GM18858 (cell line): ENCODE data around the gene BAAT.

Experiments
- ATAC-seq: cut with Tn5 transposase; IDR thresholded peaks from one replicate; pipeline ENCODE4 v1.9.1; 2021; ENCODE audit not compliant: unreplicated experiment

Gene BAAT

GRCh38 chr9:101398930-101399642 is 14.3 kb upstream of the BAAT start:
- ATAC-seq, result no peak

- ATAC-seq, result peak; percentile 98
Measured at GRCh38 chr9:101398068-101398929, 13.5 kb upstream of the BAAT start, which contains the start of the genes MRPL50 and ZNF189. Gene MRPL50, minus strand, starts transcription at chr9:101398618. Its CDS starts 26 bp downstream, at chr9:101398592. Gene ZNF189, plus strand, starts transcription at chr9:101398851. Its CDS starts 306 bp downstream, at chr9:101399157.

GRCh38 chr9:101397746-101398067 is 12.9 kb upstream of the BAAT start:
- no peak for ATAC-seq

- no peak for ATAC-seq
Measured at GRCh38 chr9:101394687-101395086, 9.9 kb upstream of the BAAT start.

GRCh38 chr9:101393135-101393534 is 8.3 kb upstream of the BAAT start:
- ATAC-seq, result no peak

GRCh38 chr9:101388507-101388993 is 3.7 kb upstream of the BAAT start:
- no peak for ATAC-seq

- peak; percentile 48 for ATAC-seq
Measured at GRCh38 chr9:101387871-101388506, 3.2 kb upstream of the BAAT start.

- ATAC-seq, result no peak
Measured at GRCh38 chr9:101383361-101383760, 1.4 kb downstream of the BAAT start.

GRCh38 chr9:101381833-101382342 is 2.9 kb downstream of the BAAT start:
- ATAC-seq, result no peak

- no peak for ATAC-seq
Measured at GRCh38 chr9:101381118-101381517, 3.7 kb downstream of the BAAT start.

- no peak for ATAC-seq
Measured at GRCh38 chr9:101380295-101380694, 4.5 kb downstream of the BAAT start.

GRCh38 chr9:101376111-101376848 is 8.5 kb downstream of the BAAT start:
- ATAC-seq, result no peak

- ATAC-seq, result no peak
Measured at GRCh38 chr9:101375546-101375945, 9.3 kb downstream of the BAAT start.

- ATAC-seq, result no peak
Measured at GRCh38 chr9:101372327-101373118, 12.3 kb downstream of the BAAT start.

- ATAC-seq, result no peak
Measured at GRCh38 chr9:101371813-101372212, 13.0 kb downstream of the BAAT start.

- ATAC-seq, result no peak
Measured at GRCh38 chr9:101369884-101370531, 14.8 kb downstream of the BAAT start.

- ATAC-seq, result no peak
Measured at GRCh38 chr9:101369286-101369685, 15.5 kb downstream of the BAAT start.

- no peak for ATAC-seq
Measured at GRCh38 chr9:101367323-101367722, 17.5 kb downstream of the BAAT start.

- no peak for ATAC-seq
Measured at GRCh38 chr9:101366038-101366756, 18.6 kb downstream of the BAAT start.
